ENCODE measurements around the gene FCHSD2. TPM values are rescaled to one million over a fixed set of nuclear protein-coding genes. Genes with fewer than 3 reads are reported as not detected.

Gene FCHSD2
- total and polyA plus RNA-seq, 2 of the 13 experiments (the other 11 are each of a cell fraction or from before 2014, with no cell fraction given): 20.5 to 24.8 TPM

- TF ChIP-seq TCF7 (IDR thresholded peaks at IDR 0.05; ENCODE audit: low read depth): no peak
- peak; percentile 91 for TF ChIP-seq BCL3 (CRISPR knock-in tag; IDR thresholded peaks at IDR 0.05)
- peak; percentile 75; the same call in 1 of the 2 replicates for TF ChIP-seq SIN3B (IDR thresholded peaks at IDR 0.05; ENCODE audit: low read length)
- no peak for TF ChIP-seq PHB2 (IDR thresholded peaks at IDR 0.05; ENCODE audit: partially characterized antibody)
- no peak for TF ChIP-seq ZNF281 (CRISPR knock-in tag; IDR thresholded peaks at IDR 0.05; ENCODE audit: borderline replicate concordance)
- TF ChIP-seq ZNF337 (CRISPR knock-in tag; IDR thresholded peaks at IDR 0.05; ENCODE audit: borderline replicate concordance, low read depth): no peak
- TF ChIP-seq ZNF75D (CRISPR knock-in tag; IDR thresholded peaks at IDR 0.05; ENCODE audit: borderline replicate concordance): no peak
- no peak for TF ChIP-seq REXO4 (CRISPR knock-in tag; IDR thresholded peaks at IDR 0.05; ENCODE audit: borderline replicate concordance)
- no peak; the same call in 1 of the 2 replicates for TF ChIP-seq MED1 (CRISPR knock-in tag; IDR thresholded peaks at IDR 0.05)
- TF ChIP-seq SNRNP70 (IDR thresholded peaks at IDR 0.05; ENCODE audit: low read depth, low read length): no peak
- no peak for TF ChIP-seq ELF3 (CRISPR knock-in tag; IDR thresholded peaks at IDR 0.05)
- TF ChIP-seq NKX3-1 (CRISPR knock-in tag; IDR thresholded peaks at IDR 0.05): no peak
- TF ChIP-seq ZBED4 (CRISPR knock-in tag; IDR thresholded peaks at IDR 0.05; ENCODE audit: borderline replicate concordance): no peak
- no peak for TF ChIP-seq FOXM1 (CRISPR knock-in tag; IDR thresholded peaks at IDR 0.05)
- TF ChIP-seq ATAD3A (CRISPR knock-in tag; IDR thresholded peaks at IDR 0.05): no peak
- 0 out of 2 replicates have a peak, but pooled peaks have one; percentile 1 for TF ChIP-seq ATF5 (CRISPR knock-in tag; IDR thresholded peaks at IDR 0.05; ENCODE audit: low read depth)
- TF ChIP-seq FLYWCH1 (CRISPR knock-in tag; IDR thresholded peaks at IDR 0.05): no peak
- no peak for TF ChIP-seq ZSCAN12 (CRISPR knock-in tag; IDR thresholded peaks at IDR 0.05)
- TF ChIP-seq REL (CRISPR knock-in tag; conservative IDR thresholded peaks at IDR 0.05): no peak
- TF ChIP-seq KDM6A (CRISPR knock-in tag; IDR thresholded peaks at IDR 0.05; ENCODE audit: low read depth): no peak
- TF ChIP-seq DNMT3B (CRISPR knock-in tag; conservative IDR thresholded peaks at IDR 0.05): no peak
- TF ChIP-seq ZFP62 (CRISPR knock-in tag; IDR thresholded peaks at IDR 0.05): no peak
These were observed 348.4 kb downstream of the FCHSD2 start, which contains the start of gene STARD10 (continued) for GRCh38 chr11:72793425-72794367.
